Effector memory CD4-positive, alpha-beta T cell (primary cell): ENCODE results near the gene HORMAD2.

Source experiments
- DNase-seq, 3 donors: peaks; one replicate each; pipeline ENCODE4 v3.0.0-alpha.2; 2020
- H3K27ac ChIP-seq: 2 replicates; pipeline ENCODE4 v1.7.0; 2013; ENCODE audit warnings: mild to moderate bottlenecking, low read length, moderate library complexity; ENCODE audit not compliant: insufficient read depth, poor library complexity, severe bottlenecking
- H3K27me3 ChIP-seq: replicated peaks from 2 replicates; pipeline ENCODE4 v1.7.0; 2013; ENCODE audit warnings: mild to moderate bottlenecking, low read length; ENCODE audit not compliant: insufficient read depth, control insufficient read depth, poor library complexity, severe bottlenecking
- H3K36me3 ChIP-seq: 2 replicates; pipeline ENCODE4 v1.7.0; 2013; ENCODE audit warnings: mild to moderate bottlenecking, low read length, moderate library complexity; ENCODE audit not compliant: control insufficient read depth, insufficient read depth
- H3K4me1 ChIP-seq: 2 replicates; pipeline ENCODE4 v1.7.0; 2013; ENCODE audit warnings: low read length, mild to moderate bottlenecking; ENCODE audit not compliant: control insufficient read depth, insufficient read depth, poor library complexity, severe bottlenecking
- H3K4me3 ChIP-seq: 2 replicates; pipeline ENCODE4 v1.7.0; 2013; ENCODE audit warnings: low read length, low read depth, mild to moderate bottlenecking; ENCODE audit not compliant: insufficient read depth, poor library complexity, severe bottlenecking
- H3K9me3 ChIP-seq: 2 replicates; pipeline ENCODE4 v1.7.0; 2013; ENCODE audit warnings: mild to moderate bottlenecking, low read length, moderate library complexity; ENCODE audit not compliant: control insufficient read depth

HORMAD2 gene

GRCh38 chr22:30176431-30176830 lies 96.2 kb downstream of the HORMAD2 start:
- Histone ChIP-seq H3K27me3 (no peaks in the 10 kb centered on the region), H3K27ac (no peak overlapping the region), H3K4me3 (no peak overlapping the region)

GRCh38 chr22:30178181-30179126 lies 98.2 kb downstream of the HORMAD2 start:
- no peaks in the 10 kb centered on the region for H3K36me3 ChIP-seq
- no peak overlapping the region for H3K4me3 ChIP-seq
- H3K9me3 ChIP-seq: no peaks in the 10 kb centered on the region
- H3K27me3 ChIP-seq: no peaks in the 10 kb centered on the region
- DNase-seq: no peak
- H3K27ac ChIP-seq: no peak overlapping the region
- H3K4me1 ChIP-seq: peaks cover 6% of the 10 kb centered on the region

More at GRCh38 chr22:30176431-30176830, 96.2 kb downstream of the HORMAD2 start:
- Histone ChIP-seq H3K9me3 (no peaks in the 10 kb centered on the region), H3K4me1 (peaks cover 6% of the 10 kb centered on the region), H3K36me3 (no peaks in the 10 kb centered on the region)
- DNase-seq: no peak

- no peak for DNase-seq
- no peaks in the 10 kb centered on the region for H3K9me3 ChIP-seq
- H3K27ac ChIP-seq: no peak overlapping the region
- H3K4me3 ChIP-seq: no peak overlapping the region
- no peaks in the 10 kb centered on the region for H3K27me3 ChIP-seq
- peaks cover 13% of the 10 kb centered on the region for H3K4me1 ChIP-seq
- H3K36me3 ChIP-seq: no peaks in the 10 kb centered on the region
These were observed 100.4 kb downstream of the HORMAD2 start for GRCh38 chr22:30180616-30181015.

- H3K4me3 ChIP-seq: no peak overlapping the region
- H3K27me3 ChIP-seq: no peaks in the 10 kb centered on the region
- H3K27ac ChIP-seq: no peak overlapping the region
- H3K4me1 ChIP-seq: peaks cover 13% of the 10 kb centered on the region
- H3K36me3 ChIP-seq: no peaks in the 10 kb centered on the region
- no peaks in the 10 kb centered on the region for H3K9me3 ChIP-seq
- DNase-seq: no peak
These were observed 101.4 kb downstream of the HORMAD2 start for GRCh38 chr22:30181459-30182349.

- H3K27me3 ChIP-seq: no peaks in the 10 kb centered on the region
- no peaks in the 10 kb centered on the region for H3K9me3 ChIP-seq
- no peak for DNase-seq
- peaks cover 15% of the 10 kb centered on the region for H3K4me1 ChIP-seq
- H3K27ac ChIP-seq: no peak overlapping the region
- no peaks in the 10 kb centered on the region for H3K36me3 ChIP-seq
- H3K4me3 ChIP-seq: no peak overlapping the region
These were observed 102.1 kb downstream of the HORMAD2 start for GRCh38 chr22:30182350-30182745.

GRCh38 chr22:30182815-30183214 lies 102.6 kb downstream of the HORMAD2 start:
- DNase-seq: no peak
- Histone ChIP-seq H3K4me3 (no peak overlapping the region), H3K27me3 (no peaks in the 10 kb centered on the region), H3K27ac (no peak overlapping the region), H3K4me1 (peaks cover 20% of the 10 kb centered on the region), H3K36me3 (no peaks in the 10 kb centered on the region), H3K9me3 (no peaks in the 10 kb centered on the region)

- H3K4me1 ChIP-seq: peaks cover 22% of the 10 kb centered on the region
- no peaks in the 10 kb centered on the region for H3K27me3 ChIP-seq
- no peak overlapping the region for H3K27ac ChIP-seq
- no peaks in the 10 kb centered on the region for H3K9me3 ChIP-seq
- DNase-seq: no peak
- H3K4me3 ChIP-seq: no peak overlapping the region
- no peaks in the 10 kb centered on the region for H3K36me3 ChIP-seq
These were observed 103.0 kb downstream of the HORMAD2 start for GRCh38 chr22:30183271-30183670.

GRCh38 chr22:30183861-30184278 lies 103.6 kb downstream of the HORMAD2 start:
- DNase-seq: no peak
- Histone ChIP-seq H3K27ac (no peak overlapping the region), H3K4me3 (no peak overlapping the region), H3K36me3 (no peaks in the 10 kb centered on the region), H3K4me1 (peaks cover 22% of the 10 kb centered on the region), H3K27me3 (no peaks in the 10 kb centered on the region), H3K9me3 (no peaks in the 10 kb centered on the region)

- no peaks in the 10 kb centered on the region for H3K9me3 ChIP-seq
- no peak overlapping the region for H3K27ac ChIP-seq
- no peaks in the 10 kb centered on the region for H3K27me3 ChIP-seq
- H3K4me1 ChIP-seq: peaks cover 27% of the 10 kb centered on the region
- DNase-seq: no peak
- no peak overlapping the region for H3K4me3 ChIP-seq
- H3K36me3 ChIP-seq: no peaks in the 10 kb centered on the region
These were observed 104.9 kb downstream of the HORMAD2 start for GRCh38 chr22:30185129-30185528.

GRCh38 chr22:30185549-30185948 lies 105.3 kb downstream of the HORMAD2 start:
- H3K4me3 ChIP-seq: no peak overlapping the region
- no peaks in the 10 kb centered on the region for H3K36me3 ChIP-seq
- no peaks in the 10 kb centered on the region for H3K27me3 ChIP-seq
- no peaks in the 10 kb centered on the region for H3K9me3 ChIP-seq
- DNase-seq: no peak
- H3K27ac ChIP-seq: no peak overlapping the region
- H3K4me1 ChIP-seq: peaks cover 27% of the 10 kb centered on the region
